Nephron progenitor cell (in vitro differentiated cells): ENCODE measurements around the gene GNA14.

ENCODE experiments used
- DNase-seq: peaks from one replicate; pipeline ENCODE4 v3.0.0; 2021
- H3K27ac Mint-ChIP-seq: 2 replicates; pipeline ENCODE4 v1.8.0; 2021; ENCODE audit warnings: mild to moderate bottlenecking, moderate library complexity, mixed read lengths
- H3K27me3 Mint-ChIP-seq: 2 replicates; pipeline ENCODE4 v1.8.0; 2021; ENCODE audit warnings: mild to moderate bottlenecking, low read depth, mixed read lengths; ENCODE audit not compliant: poor library complexity
- H3K36me3 Mint-ChIP-seq: 2 replicates; pipeline ENCODE4 v1.8.0; 2021; ENCODE audit warnings: low read depth, mixed read lengths
- H3K4me1 Mint-ChIP-seq: 2 replicates; pipeline ENCODE4 v1.8.0; 2021; ENCODE audit warnings: mixed read lengths
- H3K4me3 Mint-ChIP-seq: 2 replicates; pipeline ENCODE4 v1.8.0; 2021; ENCODE audit warnings: mild to moderate bottlenecking, moderate library complexity, mixed read lengths
- H3K9me3 Mint-ChIP-seq: 2 replicates; pipeline ENCODE4 v1.8.0; 2021; ENCODE audit warnings: mild to moderate bottlenecking, moderate library complexity, mixed read lengths
- TF ChIP-seq, protein P1 (sequence below): fragments of 200-600 bp; sonication (generic); IDR thresholded peaks from 2 replicates; pipeline ENCODE4 v1.5.0; 2021; ENCODE audit warnings: antibody characterized with exemption

The GNA14 gene

DNA sequence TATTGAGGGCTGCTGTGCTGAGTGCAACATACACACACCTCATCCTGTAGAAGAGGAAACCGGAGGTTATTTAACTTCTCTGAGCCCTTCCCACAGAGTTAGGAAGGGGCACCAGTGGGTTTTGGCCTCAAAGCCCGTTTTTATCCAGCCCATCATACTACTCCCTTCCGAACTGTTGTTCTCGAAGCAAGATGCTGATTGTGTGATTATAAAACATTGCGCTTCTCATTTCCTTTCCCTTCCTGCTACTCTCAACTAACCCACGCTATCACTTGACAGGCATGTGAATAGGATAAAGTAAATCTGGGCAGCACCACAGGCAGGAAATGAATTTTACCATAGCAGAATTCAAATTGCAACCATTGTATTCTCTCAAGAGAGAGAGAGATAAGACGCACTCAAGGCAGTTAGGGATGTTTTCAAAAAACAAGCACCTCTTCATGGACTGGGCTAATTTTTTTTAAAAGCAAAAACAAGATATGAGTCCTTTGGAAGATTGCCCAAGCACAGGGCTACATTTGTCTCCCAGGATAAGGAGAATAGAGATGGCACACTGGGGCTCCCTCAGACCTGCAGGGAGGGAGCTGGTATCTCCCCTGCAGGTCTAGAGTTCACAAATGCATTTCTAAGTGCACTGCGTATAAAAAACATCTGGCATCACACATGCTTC lies 52.6 kb downstream of the GNA14 start:
- Mint-ChIP-seq H3K9me3 (no peaks in the 10 kb centered on the region), H3K4me3 (no peak overlapping the region), H3K4me1 (peaks cover 4% of the 10 kb centered on the region), H3K27ac (no peak overlapping the region), H3K27me3 (peaks cover 6% of the 10 kb centered on the region), H3K36me3 (no peaks in the 10 kb centered on the region)
- no peak for DNase-seq
- TF ChIP-seq, protein P1, sequence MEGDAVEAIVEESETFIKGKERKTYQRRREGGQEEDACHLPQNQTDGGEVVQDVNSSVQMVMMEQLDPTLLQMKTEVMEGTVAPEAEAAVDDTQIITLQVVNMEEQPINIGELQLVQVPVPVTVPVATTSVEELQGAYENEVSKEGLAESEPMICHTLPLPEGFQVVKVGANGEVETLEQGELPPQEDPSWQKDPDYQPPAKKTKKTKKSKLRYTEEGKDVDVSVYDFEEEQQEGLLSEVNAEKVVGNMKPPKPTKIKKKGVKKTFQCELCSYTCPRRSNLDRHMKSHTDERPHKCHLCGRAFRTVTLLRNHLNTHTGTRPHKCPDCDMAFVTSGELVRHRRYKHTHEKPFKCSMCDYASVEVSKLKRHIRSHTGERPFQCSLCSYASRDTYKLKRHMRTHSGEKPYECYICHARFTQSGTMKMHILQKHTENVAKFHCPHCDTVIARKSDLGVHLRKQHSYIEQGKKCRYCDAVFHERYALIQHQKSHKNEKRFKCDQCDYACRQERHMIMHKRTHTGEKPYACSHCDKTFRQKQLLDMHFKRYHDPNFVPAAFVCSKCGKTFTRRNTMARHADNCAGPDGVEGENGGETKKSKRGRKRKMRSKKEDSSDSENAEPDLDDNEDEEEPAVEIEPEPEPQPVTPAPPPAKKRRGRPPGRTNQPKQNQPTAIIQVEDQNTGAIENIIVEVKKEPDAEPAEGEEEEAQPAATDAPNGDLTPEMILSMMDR: no peak

DNA sequence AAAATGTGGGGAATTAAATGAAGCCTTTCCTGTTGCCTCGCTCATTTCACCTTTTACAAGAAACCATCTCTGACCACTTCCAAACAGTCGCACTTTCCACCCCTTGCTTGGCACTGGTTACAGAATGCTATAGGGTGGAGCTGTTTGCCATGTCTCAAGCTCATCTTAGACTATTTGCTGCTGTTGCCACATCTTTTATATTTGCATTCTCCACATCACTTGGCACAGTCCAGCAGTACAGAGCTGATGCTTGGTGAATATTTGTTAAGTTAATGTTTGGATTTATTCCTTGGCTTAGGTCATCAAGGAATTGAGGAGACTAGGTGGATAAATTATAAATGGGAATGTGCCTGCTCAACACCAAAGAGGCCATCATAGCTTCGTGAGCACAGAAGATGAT lies 53.2 kb downstream of the GNA14 start:
- peaks cover 6% of the 10 kb centered on the region for H3K27me3 Mint-ChIP-seq
- no peaks in the 10 kb centered on the region for H3K9me3 Mint-ChIP-seq
- DNase-seq: no peak
- no peaks in the 10 kb centered on the region for H3K36me3 Mint-ChIP-seq
- H3K27ac Mint-ChIP-seq: no peak overlapping the region
- TF ChIP-seq, protein P1: no peak
- no peak overlapping the region for H3K4me3 Mint-ChIP-seq
- H3K4me1 Mint-ChIP-seq: peaks cover 4% of the 10 kb centered on the region

DNA sequence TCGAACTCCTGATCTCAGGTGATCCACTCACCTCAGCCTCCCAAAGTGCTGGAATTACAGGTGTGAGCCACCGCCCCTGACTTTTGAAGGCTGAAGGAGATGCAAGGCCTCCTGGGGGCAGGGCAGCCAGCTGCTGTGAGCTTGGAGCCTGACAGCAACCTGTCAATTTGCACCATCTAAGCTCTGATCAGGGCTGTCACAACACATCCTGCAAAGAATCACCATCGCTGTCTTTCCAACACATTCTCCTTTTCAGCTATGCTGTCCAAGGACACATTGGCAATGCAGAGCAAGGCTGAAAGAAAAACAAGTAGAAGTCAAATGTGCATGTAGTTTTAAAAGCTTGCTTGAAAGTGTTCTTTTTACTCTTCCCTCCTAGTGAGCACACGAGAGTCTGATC lies 54.6 kb downstream of the GNA14 start:
- Mint-ChIP-seq H3K27ac (no peak overlapping the region), H3K4me1 (peaks cover 5% of the 10 kb centered on the region), H3K36me3 (no peaks in the 10 kb centered on the region), H3K9me3 (no peaks in the 10 kb centered on the region), H3K27me3 (peaks cover 6% of the 10 kb centered on the region), H3K4me3 (no peak overlapping the region)
- TF ChIP-seq, protein P1: no peak
- DNase-seq: no peak

DNA sequence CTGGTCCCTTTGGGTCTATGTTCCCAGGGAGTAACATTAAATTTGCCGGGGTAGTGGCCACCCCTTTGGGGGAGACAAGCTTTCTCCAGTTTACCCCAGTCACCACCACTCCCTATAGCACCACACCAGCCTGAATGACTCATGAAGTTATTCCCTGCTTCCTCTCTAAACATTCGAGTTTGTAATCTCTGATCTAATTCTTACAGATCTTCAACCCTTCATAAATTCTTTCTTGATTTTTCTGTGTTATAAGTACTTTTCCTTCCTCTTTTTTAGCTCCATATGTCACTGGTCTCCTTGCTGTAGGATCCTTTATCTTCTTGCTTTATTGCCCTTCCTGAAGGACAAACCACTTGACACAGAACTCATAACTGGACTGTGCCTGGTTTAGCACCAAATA lies 55.6 kb downstream of the GNA14 start:
- Mint-ChIP-seq H3K27ac (no peak overlapping the region), H3K36me3 (no peaks in the 10 kb centered on the region), H3K4me1 (peaks cover 10% of the 10 kb centered on the region), H3K4me3 (no peak overlapping the region), H3K9me3 (no peaks in the 10 kb centered on the region), H3K27me3 (peaks cover 6% of the 10 kb centered on the region)
- DNase-seq: no peak
- TF ChIP-seq, protein P1: no peak

DNA sequence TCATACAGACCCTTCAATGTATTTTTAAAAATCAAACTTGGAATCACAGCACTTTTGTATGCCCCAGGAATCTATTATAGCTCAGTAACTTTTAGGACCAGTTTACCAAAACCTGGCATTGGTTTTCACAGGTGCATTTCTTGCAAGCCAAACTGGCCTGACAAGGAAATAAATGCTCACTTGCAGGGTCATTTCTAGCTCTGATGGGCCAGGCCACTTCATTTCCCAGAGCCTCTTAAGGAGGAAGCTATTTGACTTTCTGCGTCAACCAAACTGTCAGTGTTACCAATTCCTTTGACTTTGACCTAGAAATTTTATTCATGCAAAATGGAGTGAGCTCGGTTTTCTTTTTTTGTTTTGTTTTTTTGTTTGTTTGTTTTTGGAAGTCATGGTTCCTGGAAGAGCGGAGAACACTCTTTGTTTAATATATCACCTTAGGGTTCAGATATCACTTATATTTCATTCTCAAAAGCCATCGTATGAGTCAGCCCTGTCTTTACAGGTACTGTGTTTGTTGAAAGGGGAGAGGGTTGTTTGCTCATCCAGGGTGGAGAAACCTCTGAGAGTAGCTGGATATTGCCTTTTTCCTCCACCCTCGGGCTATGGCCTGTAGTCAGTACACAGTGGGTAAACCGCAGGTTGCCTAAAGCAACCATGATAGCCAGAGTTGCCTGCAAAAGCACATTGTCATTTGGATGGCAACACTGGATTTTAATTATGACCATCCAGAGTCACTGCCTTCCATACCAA lies 58.9 kb downstream of the GNA14 start:
- Mint-ChIP-seq H3K27me3 (peaks cover 6% of the 10 kb centered on the region), H3K36me3 (no peaks in the 10 kb centered on the region), H3K4me1 (peaks cover 10% of the 10 kb centered on the region), H3K27ac (no peak overlapping the region), H3K9me3 (no peaks in the 10 kb centered on the region), H3K4me3 (no peak overlapping the region)
- no peak for DNase-seq
- TF ChIP-seq, protein P1: no peak
